Stimulated activated CD4-positive, alpha-beta T cell treated with anti-CD3 and anti-CD28 coated beads, Interleukin-4, amount 100 ng/mL, for 4 hours (primary cell): Measurements from ENCODE around the gene DYNC1LI1.
A peak's percentile ranks its signal among the peaks of the same experiment; 100 is the strongest.
"Not testable (repeated sequence)": the region's sequence is repeated elsewhere in the genome, so short reads cannot be mapped to it uniquely, and the experiment has no call there.

Source experiments
- DNase-seq, 2 experiments: peaks; one replicate each; pipeline ENCODE4 v3.0.0-alpha.2; 2020

The DYNC1LI1 gene

DNA sequence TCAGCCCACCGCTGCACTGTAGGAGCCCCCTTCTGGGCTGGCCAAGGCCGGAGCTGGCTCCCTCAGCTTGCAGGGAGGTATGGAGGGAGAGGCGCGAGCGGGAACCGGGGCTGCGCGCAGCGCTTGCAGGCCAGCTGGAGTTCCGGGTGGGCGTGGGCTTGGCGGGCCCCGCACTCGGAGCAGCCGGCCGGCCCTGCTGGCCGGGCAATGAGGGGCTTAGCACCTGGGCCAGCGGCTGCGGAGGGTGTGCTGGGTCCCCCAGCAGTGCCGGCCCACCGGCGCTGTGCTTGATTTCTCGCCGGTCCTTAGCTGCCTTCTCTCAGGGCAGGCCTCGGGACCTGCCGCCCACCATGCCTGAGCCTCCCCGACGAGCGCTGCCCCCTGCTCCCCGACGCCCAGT lies 8.0 kb upstream of the DYNC1LI1 start:
- DNase-seq: not testable (repeated sequence)

DNA sequence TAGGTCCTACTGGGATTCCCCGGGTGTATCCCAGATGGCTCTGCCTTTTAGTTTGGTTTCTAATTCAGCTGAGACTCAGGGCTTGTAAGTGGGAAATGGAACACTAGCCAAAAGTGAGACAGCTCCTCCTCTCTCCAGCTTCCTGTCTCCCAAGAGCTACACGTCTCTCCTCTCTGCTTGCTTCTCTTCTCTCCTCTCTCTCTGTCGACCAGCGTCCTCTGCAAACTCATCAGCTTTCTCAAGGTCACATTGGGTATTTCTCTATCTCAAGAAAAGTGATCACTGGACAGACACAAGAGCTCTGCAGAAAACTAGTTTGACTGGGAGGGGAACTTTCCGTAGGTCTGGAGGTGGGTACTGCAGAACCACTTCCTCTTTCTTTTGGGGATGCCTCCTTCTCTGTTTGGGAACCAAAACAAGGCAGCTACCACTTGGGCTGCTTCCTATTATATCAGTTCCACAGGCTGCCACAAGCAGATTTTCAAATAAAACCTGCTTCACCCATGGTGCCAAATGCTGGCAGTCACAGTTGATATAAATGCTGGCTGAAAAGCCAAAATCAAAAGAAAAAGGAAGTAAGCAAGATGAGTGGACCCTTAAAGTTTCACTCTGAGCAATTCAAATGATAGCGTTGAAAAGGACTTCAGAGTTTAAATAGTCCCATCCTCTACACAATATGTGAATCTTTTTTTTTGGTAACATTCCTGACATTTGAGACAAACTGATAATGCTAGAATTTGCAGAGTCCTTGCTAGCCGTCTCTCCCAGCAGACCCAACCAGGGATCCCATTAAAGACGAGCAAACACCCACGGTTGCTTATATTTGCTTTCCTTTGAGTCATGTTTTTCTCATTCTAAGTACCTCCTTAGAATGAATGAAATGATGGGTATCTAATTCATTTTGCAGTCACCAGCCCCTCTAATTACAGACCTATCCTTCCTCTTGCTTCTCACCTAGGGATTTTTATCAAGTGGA lies 7.2 kb upstream of the DYNC1LI1 start:
- DNase-seq: no peak

- DNase-seq: no peak
Measured at GRCh38 chr3:32577174-32577573, 6.5 kb upstream of the DYNC1LI1 start.

DNA sequence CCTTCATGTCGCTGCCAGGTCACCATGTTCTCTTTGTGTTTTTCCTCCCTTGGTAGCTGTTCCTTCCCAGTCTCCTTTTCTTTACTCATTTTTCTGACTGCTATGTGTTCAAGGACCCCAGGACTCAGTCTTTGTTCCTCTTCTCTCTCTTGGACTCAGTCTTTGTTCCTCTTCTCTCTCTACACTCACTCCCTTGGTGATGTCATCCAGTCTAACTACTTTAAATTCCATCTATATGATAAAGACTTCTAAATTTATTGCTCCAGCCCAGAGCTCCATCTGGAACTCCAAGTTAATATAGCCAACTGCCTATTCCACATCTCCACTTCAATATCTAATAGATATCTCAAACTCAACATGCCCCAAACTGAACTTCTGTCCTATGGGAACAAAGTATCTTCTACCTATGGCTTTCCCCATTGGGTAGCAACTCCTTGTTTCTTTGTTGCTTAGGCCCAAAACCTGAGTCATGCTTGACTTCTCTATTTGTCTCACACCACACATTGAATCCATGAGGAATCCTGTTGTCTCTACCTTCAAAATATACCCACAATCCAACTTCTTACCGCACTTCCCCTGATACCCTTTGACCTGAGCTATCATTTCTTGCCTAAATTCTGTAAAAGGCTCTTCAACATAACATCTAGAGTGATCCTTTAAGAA lies 4.9 kb upstream of the DYNC1LI1 start:
- no peak for DNase-seq

DNA sequence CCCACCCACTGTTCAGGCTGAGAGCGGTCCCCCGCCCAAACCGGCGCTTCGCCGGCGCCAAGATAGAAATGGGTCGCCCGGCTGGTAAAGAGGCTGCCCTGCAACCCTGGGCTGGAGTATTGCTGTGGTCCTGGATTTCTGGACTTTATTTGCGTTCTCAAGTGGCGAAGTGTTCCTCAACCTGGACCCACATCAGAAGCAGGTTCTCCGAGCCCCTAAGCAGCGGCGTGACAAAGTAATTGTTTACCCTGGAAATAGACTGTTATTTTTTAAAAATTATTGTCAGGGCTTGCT lies 481 bp upstream of the DYNC1LI1 start:
- DNase-seq: no peak

GRCh38 chr3:32569540-32570420 lies 878 bp downstream of the DYNC1LI1 start:
- peak; percentile 12 to 40 for DNase-seq

- DNase-seq: no peak
Measured at GRCh38 chr3:32568953-32569352, 1.7 kb downstream of the DYNC1LI1 start.

GRCh38 chr3:32564195-32564594 lies 6.5 kb downstream of the DYNC1LI1 start:
- no peak for DNase-seq

DNA sequence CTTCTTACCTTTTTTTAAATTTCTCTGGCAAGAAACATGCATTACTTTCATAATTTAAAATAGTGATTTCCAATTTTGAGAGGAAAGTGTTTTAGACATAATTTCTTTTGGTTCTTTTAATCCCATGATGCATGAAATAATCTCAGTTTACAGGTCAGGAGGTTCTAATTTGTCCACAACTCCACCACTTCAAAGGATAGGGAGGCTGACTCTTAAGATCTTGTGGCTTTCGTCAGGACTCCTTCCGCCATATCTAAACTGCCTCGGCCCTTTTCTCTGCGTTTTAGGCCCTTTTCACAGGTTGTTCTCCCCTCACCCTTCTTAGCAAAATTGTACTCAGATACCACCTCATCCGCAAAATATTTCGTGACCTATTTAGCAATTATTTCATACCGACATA lies 8.0 kb downstream of the DYNC1LI1 start:
- no peak for DNase-seq

DNA sequence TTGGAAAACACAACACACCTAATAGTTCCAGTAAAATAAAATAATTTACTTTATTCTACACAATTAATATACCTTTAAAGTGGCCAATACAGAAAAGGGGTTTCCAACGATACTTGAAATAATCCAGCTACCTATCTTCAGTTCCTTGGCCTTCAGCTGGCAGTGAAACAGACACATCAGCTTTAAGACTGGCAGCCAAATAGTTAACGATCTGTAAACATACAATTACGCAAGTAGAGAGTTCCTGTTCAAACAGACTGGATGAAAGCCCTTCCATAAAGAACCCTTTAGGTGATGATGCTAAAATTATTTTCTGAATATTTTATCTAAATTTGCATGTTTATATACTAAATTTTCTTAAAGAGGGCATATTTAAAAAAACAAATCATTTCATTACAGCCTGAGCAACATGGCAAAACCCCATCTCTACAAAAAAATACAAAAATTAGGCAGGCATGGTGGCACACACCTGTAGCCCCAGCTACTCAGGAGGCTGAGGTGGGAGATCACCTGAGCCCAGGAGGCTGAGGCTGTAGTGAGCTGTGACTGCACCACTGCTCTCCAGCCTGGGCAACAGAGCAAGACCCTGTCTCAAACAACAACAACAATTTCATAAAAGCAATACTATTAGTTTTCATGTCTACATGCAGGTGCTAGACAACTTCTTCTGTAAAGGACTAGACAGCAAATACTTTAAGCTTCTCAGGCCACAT lies 12.9 kb downstream of the DYNC1LI1 start:
- no peak for DNase-seq

DNA sequence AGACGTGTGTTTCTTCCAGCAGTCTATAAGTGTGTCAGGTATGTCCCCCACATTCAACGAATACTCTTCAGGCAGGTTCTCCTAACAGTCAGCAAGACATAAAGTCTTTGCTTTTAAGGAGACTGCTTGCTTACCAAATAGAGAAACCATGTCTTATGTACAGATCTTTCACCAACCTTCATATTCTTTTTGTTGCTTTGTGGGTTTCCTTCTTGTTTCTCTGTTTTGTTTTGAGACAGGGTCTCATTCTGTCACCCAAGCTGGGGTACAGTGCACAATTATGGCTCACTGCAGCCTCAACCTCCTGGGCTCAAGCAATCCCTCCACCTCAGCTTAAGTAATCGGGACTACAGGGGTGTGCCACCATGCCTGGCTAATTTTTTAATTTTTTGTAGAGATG lies 14.3 kb downstream of the DYNC1LI1 start:
- DNase-seq: no peak

- no peak for DNase-seq
Measured at GRCh38 chr3:32553973-32554372, 16.7 kb downstream of the DYNC1LI1 start.

DNA sequence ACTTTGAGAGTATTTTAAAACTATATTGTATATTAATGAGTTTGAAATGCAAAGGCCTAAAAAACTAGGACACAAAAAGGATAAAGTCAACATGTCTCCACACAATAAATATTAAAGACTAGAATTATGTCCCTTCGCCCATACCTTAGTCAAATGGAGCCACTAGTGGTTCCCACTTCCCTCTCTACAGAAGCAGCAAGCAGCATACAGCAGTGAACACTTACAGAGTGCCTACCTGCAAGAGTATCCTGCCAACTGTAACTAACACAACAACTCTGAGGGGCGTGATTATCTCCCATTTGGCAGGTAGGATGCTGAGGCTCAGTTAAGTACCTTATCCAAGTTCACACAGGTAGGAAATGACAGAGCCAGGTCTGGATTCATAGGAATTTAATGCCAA lies 17.2 kb downstream of the DYNC1LI1 start:
- no peak for DNase-seq

GRCh38 chr3:32552013-32552412 lies 18.6 kb downstream of the DYNC1LI1 start:
- DNase-seq: no peak

GRCh38 chr3:32551496-32551895 lies 19.2 kb downstream of the DYNC1LI1 start:
- DNase-seq: no peak

DNA sequence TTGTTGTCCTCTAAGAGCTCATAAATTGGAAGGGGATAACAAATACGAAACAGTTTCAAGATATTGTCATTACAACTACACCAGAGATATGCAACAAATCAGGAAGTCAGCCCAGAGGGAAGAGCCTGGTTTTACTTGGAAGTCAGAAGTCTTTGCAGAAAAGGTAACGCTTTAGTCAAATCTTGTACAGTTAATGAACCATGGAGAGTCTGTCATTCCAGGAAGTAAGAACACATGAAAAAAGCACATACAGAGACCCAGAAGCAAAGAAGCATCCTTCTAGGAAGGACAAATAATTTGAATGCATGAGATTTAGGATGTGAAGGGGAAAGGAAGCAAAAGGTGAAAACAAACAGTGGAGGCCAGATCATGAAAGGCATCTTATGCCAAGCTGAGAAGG lies 19.6 kb downstream of the DYNC1LI1 start:
- DNase-seq: no peak

- DNase-seq: no peak
Measured at GRCh38 chr3:32545305-32545704, 25.4 kb downstream of the DYNC1LI1 start.

- no peak for DNase-seq
Measured at GRCh38 chr3:32544894-32545293, 25.8 kb downstream of the DYNC1LI1 start.

- no peak for DNase-seq
Measured at GRCh38 chr3:32542807-32543206, 27.9 kb downstream of the DYNC1LI1 start.

DNA sequence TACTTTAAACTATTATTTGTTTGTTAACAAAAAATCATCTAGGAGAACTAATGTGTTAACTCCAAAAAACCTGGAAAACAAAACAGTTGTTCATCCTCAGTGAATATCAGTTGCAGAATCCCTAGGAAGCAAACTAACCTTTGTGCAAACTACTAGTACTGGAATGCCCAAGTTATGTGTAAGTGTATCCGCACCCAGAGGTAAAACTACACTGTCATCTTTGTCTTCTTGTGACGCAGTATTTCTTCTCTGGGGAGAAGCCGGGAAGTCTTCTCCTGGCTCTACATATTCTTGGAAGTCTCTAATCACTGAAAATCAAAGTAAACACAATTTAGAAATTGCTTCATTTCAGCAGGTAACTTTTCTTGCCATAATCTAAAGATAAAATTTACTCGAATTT lies 29.8 kb downstream of the DYNC1LI1 start:
- DNase-seq: no peak

- DNase-seq: no peak
Measured at GRCh38 chr3:32532434-32532833, 38.2 kb downstream of the DYNC1LI1 start.

DNA sequence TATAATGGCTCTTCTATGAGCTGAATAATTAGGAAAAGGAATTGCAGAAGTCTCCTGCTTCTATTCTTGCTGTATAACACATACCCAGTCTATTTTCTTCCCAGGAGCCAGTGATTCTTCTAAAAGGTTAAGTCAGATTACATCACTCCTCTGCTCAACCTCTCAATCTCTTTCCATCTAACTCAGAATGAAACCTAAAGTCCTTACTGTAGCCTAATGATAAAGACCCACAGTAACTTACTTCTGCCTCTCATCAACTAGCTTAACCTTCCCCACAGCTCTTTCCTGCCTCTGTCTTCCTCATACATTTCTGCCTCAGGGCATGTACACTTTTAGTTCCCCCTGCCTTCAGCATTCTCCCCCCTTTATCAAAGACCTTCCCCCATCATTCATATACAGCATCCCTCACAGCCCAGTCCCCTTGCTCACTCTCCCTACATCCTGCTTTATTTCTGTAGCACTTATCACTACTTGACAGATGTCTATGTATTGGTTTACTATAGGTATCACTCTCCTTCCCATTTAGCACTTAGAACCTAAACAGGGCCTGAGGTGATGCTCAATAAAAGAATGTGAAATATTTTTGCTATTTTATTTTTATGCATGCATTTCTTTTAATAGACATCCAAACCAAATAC lies 39.5 kb downstream of the DYNC1LI1 start:
- DNase-seq: no peak
